ENCODE data around the gene KLF12.

The KLF12 gene

DNA sequence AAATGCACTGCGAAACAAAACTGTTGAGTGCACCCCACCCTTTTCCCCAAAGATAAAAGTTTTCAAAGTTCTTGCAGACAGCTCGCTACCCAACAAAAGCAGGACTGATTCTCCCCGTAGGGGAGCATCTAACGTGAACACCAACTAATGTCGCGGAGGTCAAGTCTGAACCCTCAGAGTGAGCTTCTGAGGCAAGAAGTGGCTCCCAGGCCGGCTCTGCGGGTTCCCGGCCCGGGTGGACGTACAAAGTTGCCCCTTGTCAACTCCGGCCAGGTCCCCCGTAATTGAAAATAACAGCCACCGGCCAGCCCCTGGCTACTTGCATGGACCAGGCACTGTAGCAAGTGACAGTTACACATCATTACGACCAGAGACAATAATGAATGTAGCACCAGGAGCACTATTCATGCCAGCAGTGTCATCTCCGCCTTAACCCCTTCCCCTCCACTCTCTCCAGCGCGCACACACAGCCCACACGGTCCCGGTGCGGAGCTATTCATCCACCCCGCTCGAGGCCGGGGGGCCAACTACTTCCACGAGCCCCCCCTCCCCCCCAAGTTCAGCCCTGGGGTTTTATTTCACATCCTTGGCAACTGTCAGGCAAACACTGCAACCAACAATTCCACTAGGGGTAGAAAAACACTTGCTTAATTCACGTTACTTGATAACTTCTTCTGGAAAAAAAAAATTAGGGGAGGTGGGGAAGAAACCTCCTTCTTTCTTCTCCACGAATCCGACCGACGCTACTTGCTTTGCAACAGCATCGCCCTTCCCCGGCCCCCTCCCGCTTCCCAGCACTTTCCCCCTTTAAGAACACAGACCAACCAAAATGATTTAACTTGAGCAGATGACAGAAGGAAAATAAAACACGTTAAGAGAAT, 1.2 kb downstream of the KLF12 start:
- Histone ChIP-seq H3K79me2 (ENCODE audit: low read length) (peaks cover 57% of the 10 kb centered on the region), H4K20me1 (ENCODE audit: insufficient read depth, low read length) (no peaks in the 10 kb centered on the region), H2AFZ (ENCODE audit: low read length) (peak overlapping the region; percentile 80), H3F3A (ENCODE audit: insufficient read depth, low read length) (peaks cover 16% of the 10 kb centered on the region), H3K4me2 (ENCODE audit: low read depth, low read length) (peak overlapping the region; percentile 66; the same call in 1 of the 2 replicates), H3K9ac (ENCODE audit: low read length) (peak overlapping the region; percentile 68), H3K9me3 (replicated peaks; ENCODE audit: insufficient read depth, low read length) (no peaks in the 10 kb centered on the region), H3K9me2 (replicated peaks; ENCODE audit: insufficient read depth, low read length) (no peaks in the 10 kb centered on the region), H3K4me3 (ENCODE audit: low read length) (peak overlapping the region; percentile 82), H3K4me1 (ENCODE audit: low read length) (peaks cover 15% of the 10 kb centered on the region; the same call in 1 of the 2 replicates), H3K36me3 (replicated peaks; ENCODE audit: insufficient read depth, low read length) (no peaks in the 10 kb centered on the region), H3K27me3 (replicated peaks; ENCODE audit: insufficient read depth, low read length) (no peaks in the 10 kb centered on the region), H3K27ac (ENCODE audit: low read length) (peak overlapping the region; percentile 66; the same call in 1 of the 2 replicates)
- DNase-seq = no peak
- TF ChIP-seq EZH2phosphoT487 (IDR thresholded peaks at IDR 0.05; ENCODE audit: low read length) (no peak), EZH2 (optimal IDR thresholded peaks at IDR 0.05; ENCODE audit: low read depth, low read length) (no peak)
- TF ChIP-seq, protein P1, sequence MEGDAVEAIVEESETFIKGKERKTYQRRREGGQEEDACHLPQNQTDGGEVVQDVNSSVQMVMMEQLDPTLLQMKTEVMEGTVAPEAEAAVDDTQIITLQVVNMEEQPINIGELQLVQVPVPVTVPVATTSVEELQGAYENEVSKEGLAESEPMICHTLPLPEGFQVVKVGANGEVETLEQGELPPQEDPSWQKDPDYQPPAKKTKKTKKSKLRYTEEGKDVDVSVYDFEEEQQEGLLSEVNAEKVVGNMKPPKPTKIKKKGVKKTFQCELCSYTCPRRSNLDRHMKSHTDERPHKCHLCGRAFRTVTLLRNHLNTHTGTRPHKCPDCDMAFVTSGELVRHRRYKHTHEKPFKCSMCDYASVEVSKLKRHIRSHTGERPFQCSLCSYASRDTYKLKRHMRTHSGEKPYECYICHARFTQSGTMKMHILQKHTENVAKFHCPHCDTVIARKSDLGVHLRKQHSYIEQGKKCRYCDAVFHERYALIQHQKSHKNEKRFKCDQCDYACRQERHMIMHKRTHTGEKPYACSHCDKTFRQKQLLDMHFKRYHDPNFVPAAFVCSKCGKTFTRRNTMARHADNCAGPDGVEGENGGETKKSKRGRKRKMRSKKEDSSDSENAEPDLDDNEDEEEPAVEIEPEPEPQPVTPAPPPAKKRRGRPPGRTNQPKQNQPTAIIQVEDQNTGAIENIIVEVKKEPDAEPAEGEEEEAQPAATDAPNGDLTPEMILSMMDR (IDR thresholded peaks at IDR 0.05; ENCODE audit: low read length) = no peak

DNA sequence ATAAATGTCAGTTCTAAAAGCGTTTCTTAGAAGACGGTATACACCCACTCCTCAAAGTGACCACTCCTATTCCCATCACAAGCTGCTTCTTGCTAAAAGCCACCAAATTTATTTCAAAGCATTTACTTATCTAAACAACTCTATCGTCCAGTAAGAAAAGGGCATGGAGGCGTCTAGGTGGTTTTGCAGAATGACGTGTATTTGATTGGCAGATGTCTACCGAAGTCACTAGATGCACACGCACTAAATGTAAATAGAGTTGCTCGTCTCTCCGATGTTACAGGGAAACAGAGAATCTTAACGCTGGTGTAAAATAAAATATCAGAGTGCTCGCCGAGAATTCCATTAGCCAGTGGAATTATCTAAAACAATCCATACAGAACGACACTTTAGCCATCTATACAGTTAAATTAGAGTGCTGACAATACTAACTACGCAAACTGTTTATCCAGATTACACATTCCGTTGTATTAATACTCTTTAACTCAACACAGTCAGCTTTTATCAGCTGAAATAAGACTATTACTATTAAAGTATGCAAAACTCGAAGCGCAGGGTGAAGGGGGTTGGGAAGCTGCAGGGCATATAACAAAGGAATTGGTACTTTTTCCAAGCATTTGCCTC, 1.9 kb downstream of the KLF12 start:
- no peaks in the 10 kb centered on the region for H3K9me3 ChIP-seq (replicated peaks; ENCODE audit: insufficient read depth, low read length)
- DNase-seq = no peak
- no peaks in the 10 kb centered on the region for H3K27me3 ChIP-seq (replicated peaks; ENCODE audit: insufficient read depth, low read length)
- H3K4me3 ChIP-seq (ENCODE audit: low read length) = peak overlapping the region; percentile 82
- peak overlapping the region; percentile 66; the same call in 1 of the 2 replicates for H3K4me2 ChIP-seq (ENCODE audit: low read depth, low read length)
- H3K4me1 ChIP-seq (ENCODE audit: low read length) = peaks cover 15% of the 10 kb centered on the region; the same call in 1 of the 2 replicates
- H3K27ac ChIP-seq (ENCODE audit: low read length) = no peak overlapping the region
- H3K79me2 ChIP-seq (ENCODE audit: low read length) = peaks cover 62% of the 10 kb centered on the region
- H3K9ac ChIP-seq (ENCODE audit: low read length) = no peak overlapping the region
- peaks cover 16% of the 10 kb centered on the region for H3F3A ChIP-seq (ENCODE audit: insufficient read depth, low read length)
- H4K20me1 ChIP-seq (ENCODE audit: insufficient read depth, low read length) = no peaks in the 10 kb centered on the region
- TF ChIP-seq, protein P1 (IDR thresholded peaks at IDR 0.05; ENCODE audit: low read length) = no peak
- no peak for TF ChIP-seq EZH2 (optimal IDR thresholded peaks at IDR 0.05; ENCODE audit: low read depth, low read length)
- TF ChIP-seq EZH2phosphoT487 (IDR thresholded peaks at IDR 0.05; ENCODE audit: low read length) = no peak
- no peak overlapping the region for H2AFZ ChIP-seq (ENCODE audit: low read length)
- no peaks in the 10 kb centered on the region for H3K36me3 ChIP-seq (replicated peaks; ENCODE audit: insufficient read depth, low read length)
- no peaks in the 10 kb centered on the region for H3K9me2 ChIP-seq (replicated peaks; ENCODE audit: insufficient read depth, low read length)

DNA sequence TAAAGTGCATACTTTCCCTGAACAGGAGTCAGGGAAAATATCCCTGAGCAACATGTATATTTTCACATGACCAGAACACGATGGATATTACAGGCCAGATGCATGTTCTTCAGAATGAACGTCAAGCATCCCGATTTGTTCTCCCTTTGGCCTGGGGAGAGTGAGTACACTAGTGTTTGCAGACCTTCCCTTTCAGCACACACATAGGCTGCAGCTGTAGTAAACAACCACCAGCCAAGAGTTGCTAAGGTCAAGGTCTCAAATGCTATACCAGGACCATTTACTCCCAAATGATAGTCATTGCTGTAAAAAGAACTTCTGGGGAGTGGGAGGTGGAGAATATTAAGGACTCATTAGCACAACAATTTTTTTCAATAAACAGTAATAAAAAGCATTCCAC, 3.0 kb downstream of the KLF12 start:
- H3K27ac ChIP-seq (ENCODE audit: low read length) = no peak overlapping the region
- peaks cover 13% of the 10 kb centered on the region for H3F3A ChIP-seq (ENCODE audit: insufficient read depth, low read length)
- no peak overlapping the region for H2AFZ ChIP-seq (ENCODE audit: low read length)
- no peak for TF ChIP-seq EZH2 (optimal IDR thresholded peaks at IDR 0.05; ENCODE audit: low read depth, low read length)
- TF ChIP-seq EZH2phosphoT487 (IDR thresholded peaks at IDR 0.05; ENCODE audit: low read length) = no peak
- TF ChIP-seq, protein P1 (IDR thresholded peaks at IDR 0.05; ENCODE audit: low read length) = no peak
- no peak overlapping the region for H3K4me2 ChIP-seq (ENCODE audit: low read depth, low read length)
- H3K9ac ChIP-seq (ENCODE audit: low read length) = no peak overlapping the region
- no peak overlapping the region for H3K4me3 ChIP-seq (ENCODE audit: low read length)
- H4K20me1 ChIP-seq (ENCODE audit: insufficient read depth, low read length) = no peaks in the 10 kb centered on the region
- peaks cover 8% of the 10 kb centered on the region; the same call in 1 of the 2 replicates for H3K4me1 ChIP-seq (ENCODE audit: low read length)
- H3K79me2 ChIP-seq (ENCODE audit: low read length) = peaks cover 72% of the 10 kb centered on the region
- H3K9me2 ChIP-seq (replicated peaks; ENCODE audit: insufficient read depth, low read length) = no peaks in the 10 kb centered on the region
- no peaks in the 10 kb centered on the region for H3K9me3 ChIP-seq (replicated peaks; ENCODE audit: insufficient read depth, low read length)
- no peak for DNase-seq
- no peaks in the 10 kb centered on the region for H3K27me3 ChIP-seq (replicated peaks; ENCODE audit: insufficient read depth, low read length)
- H3K36me3 ChIP-seq (replicated peaks; ENCODE audit: insufficient read depth, low read length) = no peaks in the 10 kb centered on the region
